A549 (cell line): ENCODE data around the gene ARL2BP. TPM values are rescaled to one million over a fixed set of nuclear protein-coding genes. Genes with fewer than 3 reads are reported as not detected.

Source experiments
- ATAC-seq, 2 experiments: fragments of 200-7000 bp in 1 of 2; fragments of >200 bp in 1 of 2; cut with Nextera tagmentation in 1 of 2; cut with Tn5 transposase in 1 of 2; 3 replicates each; pipeline versions ENCODE4 v1.8.0 to v1.9.1; 2018 to 2020; ENCODE audit warnings: mild to moderate bottlenecking in 1 of 2, moderate library complexity in 1 of 2
- CTCF ChIA-PET: fragments of 300-600 bp; sonication (Branson Sonifier 250); formaldehyde crosslinking; extraction: SDS; loops from one replicate; lab custom pipeline; 2021; ENCODE audit warnings: antibody characterized with exemption, inconsistent platforms; lab: Yijun Ruan, JAX
- POLR2A ChIA-PET: fragments of 350-600 bp; formaldehyde crosslinking; extraction: SDS; loops from one replicate; lab custom pipeline; 2021; ENCODE audit warnings: antibody characterized with exemption, inconsistent platforms; lab: Yijun Ruan, JAX
- DNase-seq, 2 experiments: peaks; one replicate each; pipeline versions ENCODE4 v3.0.0 to v3.0.0-alpha.2; 2011 to 2016; ENCODE audit warnings: low read depth in 1 of 2, low spot score in 1 of 2
- FAIRE-seq: peaks from 2 replicates; lab custom pipeline; 2011; peaks lifted over from hg19 to GRCh38; lab: Jason Lieb, UNC
- H3K27ac ChIP-seq, 2 experiments: fragments of >200 bp; sonication (Bioruptor Twin); formaldehyde crosslinking; 3 replicates each; pipeline ENCODE4 v1.5.1; 2016 to 2017
- H3K4me1 ChIP-seq: fragments of >200 bp; sonication (Bioruptor Twin); formaldehyde crosslinking; 3 replicates; pipeline ENCODE4 v1.6.1; 2016
- H3K4me2 ChIP-seq: fragments of >200 bp; sonication (Bioruptor Twin); formaldehyde crosslinking; 3 replicates; pipeline ENCODE4 v1.6.1; 2016
- H3K4me3 ChIP-seq: fragments of >200 bp; sonication (Bioruptor Twin); formaldehyde crosslinking; 3 replicates; pipeline ENCODE4 v1.5.1; 2016
- H3K9me3 ChIP-seq: fragments of >200 bp; sonication (Bioruptor Twin); formaldehyde crosslinking; 3 replicates; pipeline ENCODE4 v1.6.1; 2016
- ATOH8 ChIP-seq: fragments of 250-450 bp; sonication (Bioruptor Pico); IDR thresholded peaks from 2 replicates; pipeline ENCODE4 v1.5.0; 2020; ENCODE audit warnings: low read depth, mild to moderate bottlenecking, moderate library complexity
- BHLHE40 ChIP-seq: IDR thresholded peaks from 2 replicates; pipeline ENCODE4 v1.6.1; 2012; ENCODE audit warnings: low read depth, low read length, inconsistent platforms
- CBX8 ChIP-seq: fragments of 200-600 bp; sonication (generic); IDR thresholded peaks from 2 replicates; pipeline ENCODE4 v1.6.1; 2016
- CEBPB ChIP-seq, 2 experiments: fragments of >200 bp in 1 of 2; sonication (Bioruptor Twin) in 1 of 2; formaldehyde crosslinking in 1 of 2; IDR thresholded peaks; 2 replicates each; pipeline ENCODE4 v1.6.1; 2012 to 2016
- CTCF ChIP-seq: fragments of >200 bp; sonication (Bioruptor Twin); formaldehyde crosslinking; IDR thresholded peaks from 3 replicates; pipeline ENCODE4 v1.5.1; 2016
- EHF ChIP-seq: fragments of 250-450 bp; sonication (Bioruptor Pico); IDR thresholded peaks from 2 replicates; pipeline ENCODE4 v1.5.0; 2020; ENCODE audit warnings: mild to moderate bottlenecking
- EP300 ChIP-seq, 2 experiments: fragments of >200 bp; sonication (Bioruptor Twin); formaldehyde crosslinking; IDR thresholded peaks; 2 replicates in 1 of 2; 3 replicates in 1 of 2; pipeline ENCODE4 v1.6.1; 2016 to 2017
- FOSB ChIP-seq: fragments of 250-450 bp; sonication (Bioruptor Pico); IDR thresholded peaks from 2 replicates; pipeline ENCODE4 v1.5.0; 2020; ENCODE audit warnings: mild to moderate bottlenecking, moderate library complexity
- FOSL2 ChIP-seq, 2 experiments: fragments of 450-650 bp in 1 of 2; fragments of >200 bp in 1 of 2; sonication (Bioruptor Twin) in 1 of 2; formaldehyde crosslinking; IDR thresholded peaks; 2 replicates each; pipeline versions ENCODE4 v1.5.0 to v1.6.1; 2016 to 2020; ENCODE audit warnings: mild to moderate bottlenecking in 1 of 2, moderate library complexity in 1 of 2
- HEYL ChIP-seq: fragments of 250-450 bp; sonication (Bioruptor Pico); IDR thresholded peaks from 2 replicates; pipeline ENCODE4 v1.8.0; 2021; ENCODE audit warnings: mild to moderate bottlenecking, moderate library complexity
- HOXB5 ChIP-seq: fragments of 250-450 bp; sonication (Bioruptor Pico); IDR thresholded peaks from 2 replicates; pipeline ENCODE4 v1.5.0; 2020; ENCODE audit warnings: mild to moderate bottlenecking, moderate library complexity
- JUN ChIP-seq, 2 experiments: fragments of >200 bp; sonication (Bioruptor Twin); formaldehyde crosslinking; IDR thresholded peaks; 2 replicates in 1 of 2; 3 replicates in 1 of 2; pipeline ENCODE4 v1.6.1; 2016 to 2017
- JUNB ChIP-seq: fragments of >200 bp; sonication (Bioruptor Twin); formaldehyde crosslinking; IDR thresholded peaks from 2 replicates; pipeline ENCODE4 v1.6.1; 2016
- MAFK ChIP-seq: fragments of 450-650 bp; IDR thresholded peaks from 2 replicates; pipeline ENCODE4 v1.6.1; 2014; ENCODE audit not compliant: partially characterized antibody
- MYC ChIP-seq: IDR thresholded peaks from 2 replicates; pipeline ENCODE4 v1.6.1; 2012; ENCODE audit warnings: mild to moderate bottlenecking, inconsistent platforms, low read length, improper control_type of control experiment, borderline replicate concordance
- NFE2L2 ChIP-seq: fragments of 150-350 bp; conservative IDR thresholded peaks from 2 replicates; pipeline ENCODE4 v1.6.1; 2014; ENCODE audit warnings: low read length
- NPAS2 ChIP-seq: fragments of 250-450 bp; sonication (Bioruptor Pico); IDR thresholded peaks from 2 replicates; pipeline ENCODE4 v1.8.0; 2022; ENCODE audit warnings: mild to moderate bottlenecking, moderate library complexity, borderline replicate concordance
- NR3C1 ChIP-seq: fragments of >200 bp; sonication (Bioruptor Twin); formaldehyde crosslinking; IDR thresholded peaks from 3 replicates; pipeline ENCODE4 v1.6.1; 2017
- POLR2AphosphoS2 ChIP-seq: conservative IDR thresholded peaks from 2 replicates; pipeline ENCODE4 v1.6.1; 2012; ENCODE audit warnings: low read length, improper control_type of control experiment, inconsistent platforms
- RCOR1 ChIP-seq: fragments of 150-350 bp; IDR thresholded peaks from 2 replicates; pipeline ENCODE4 v1.6.1; 2014; ENCODE audit warnings: antibody characterized with exemption, low read length, low read depth
- SMC3 ChIP-seq: fragments of >200 bp; sonication (Bioruptor Twin); formaldehyde crosslinking; IDR thresholded peaks from 3 replicates; pipeline ENCODE4 v1.6.1; 2018; ENCODE audit warnings: inconsistent platforms
- SREBF2 ChIP-seq: fragments of 450-650 bp; IDR thresholded peaks from 2 replicates; pipeline ENCODE4 v1.6.1; 2014; ENCODE audit warnings: mild to moderate bottlenecking, moderate library complexity
- TFCP2L1 ChIP-seq: fragments of 250-450 bp; sonication (Bioruptor Pico); IDR thresholded peaks from 2 replicates; pipeline ENCODE4 v1.5.0; 2021; ENCODE audit warnings: mild to moderate bottlenecking
- ZC3H11A ChIP-seq: fragments of 450-650 bp; IDR thresholded peaks from 2 replicates; pipeline ENCODE4 v1.6.1; 2014; ENCODE audit warnings: antibody characterized with exemption, mild to moderate bottlenecking
- ZSCAN20 ChIP-seq: fragments of 250-450 bp; sonication (Bioruptor Pico); IDR thresholded peaks from 2 replicates; pipeline ENCODE4 v1.8.0; 2022; ENCODE audit warnings: mild to moderate bottlenecking, moderate library complexity
- WGBS: methylation state at CpG from one replicate; pipeline ENCODE4 v1.1.6; 2017; ENCODE audit errors: missing lambda C conversion rate; 5-methylcytosine and 5-hydroxymethylcytosine counted together
- polyA plus RNA-seq, 4 experiments: library from polyadenylated mRNA; depleted of rRNA in 3 of 4; stranded (reverse); fragments of >200 nt; fragmentation: RNase III in 1 of 4; extraction: RNeasy Plus Mini Kit Qiagen cat#74134 plus additional on column Dnase treatment in 1 of 4; gene quantifications; 2 replicates in 3 of 4; 3 replicates in 1 of 4; pipeline ENCODE4 v1.2.3, GENCODE V29; 2011 to 2017

Gene ARL2BP
- polyA plus RNA-seq, 2 of the 4 experiments (the other 2 are of a cell fraction): 67.0 to 126 TPM

GRCh38 chr16:57238682-57239081, 6.4 kb upstream of the ARL2BP start:
- no peak overlapping the region for H3K4me3 ChIP-seq
- DNase-seq (no peak), ATAC-seq (no peak), FAIRE-seq (no peak)
- no peak for TF ChIP-seq CEBPB (IDR thresholded peaks at IDR 0.05)
- no peak for TF ChIP-seq RCOR1
- TF ChIP-seq EP300 (IDR thresholded peaks at IDR 0.05): no peak
- no peak for TF ChIP-seq JUN (IDR thresholded peaks at IDR 0.05)
- no peak for TF ChIP-seq CBX8
- TF ChIP-seq SREBF2: no peak
- no peak for TF ChIP-seq SMC3
- no peaks in the 10 kb centered on the region for H3K9me3 ChIP-seq
- H3K4me2 ChIP-seq: no peak overlapping the region
- no peaks in the 10 kb centered on the region for H3K4me1 ChIP-seq
- 91% methylated on average over 2 of the region's 2 CpGs for WGBS
- ChIA-PET POLR2A (no interaction called here), CTCF (interaction anchor here (1.8 kb wide), 1 partner anchor 24 kb away, joined by 4 read pairs; no protein-coding TSS in a partner anchor)
- no peak overlapping the region for H3K27ac ChIP-seq

- FAIRE-seq (no peak), DNase-seq (no peak), ATAC-seq (no peak)
- H3K4me1 ChIP-seq: peaks cover 3% of the 10 kb centered on the region
- TF ChIP-seq ZC3H11A: no peak
- TF ChIP-seq RCOR1: no peak
- ChIA-PET CTCF (interaction anchor here (1.8 kb wide), 1 partner anchor 24 kb away, joined by 4 read pairs; no protein-coding TSS in a partner anchor), POLR2A (no interaction called here)
- H3K27ac ChIP-seq: no peak overlapping the region
- no peak overlapping the region for H3K4me3 ChIP-seq
- no peaks in the 10 kb centered on the region for H3K9me3 ChIP-seq
- no peak overlapping the region for H3K4me2 ChIP-seq
- 70% methylated on average over 2 of the region's 2 CpGs for WGBS
These were observed 6.0 kb upstream of the ARL2BP start for GRCh38 chr16:57239107-57239506.

- FAIRE-seq (no peak), ATAC-seq (no peak), DNase-seq (no peak)
- Histone ChIP-seq H3K4me3 (no peak overlapping the region), H3K4me2 (no peak overlapping the region), H3K27ac (no peak overlapping the region), H3K9me3 (no peaks in the 10 kb centered on the region), H3K4me1 (peaks cover 6% of the 10 kb centered on the region)
- TF ChIP-seq ATOH8 (CRISPR knock-in tag) (no peak), MYC (no peak), NFE2L2 (no peak), EHF (CRISPR knock-in tag) (no peak), HOXB5 (no peak), JUNB (no peak), HEYL (CRISPR knock-in tag) (no peak)
- POLR2A ChIA-PET: no interaction called here
- 92% methylated on average over 2 of the region's 2 CpGs for WGBS
- CTCF ChIA-PET: interaction anchor here (0.8 to 2.0 kb wide), 4 partner anchors 9 to 178 kb away, joined by 3 to 6 read pairs (median 4); no protein-coding TSS in a partner anchor
These were observed 4.2 kb upstream of the ARL2BP start for GRCh38 chr16:57240851-57241250.

GRCh38 chr16:57242650-57243049, 2.4 kb upstream of the ARL2BP start:
- CTCF ChIA-PET: interaction anchor here (1.1 kb wide), 1 partner anchor 57 kb away, joined by 4 read pairs; no protein-coding TSS in a partner anchor
- DNase-seq: no peak
- 91% methylated on average over 2 of the region's 2 CpGs for WGBS
- TF ChIP-seq CTCF: no peak
- TF ChIP-seq FOSL2 (IDR thresholded peaks at IDR 0.05): no peak
- no peak for TF ChIP-seq FOSL2 (CRISPR knock-in tag; IDR thresholded peaks at IDR 0.05)
- TF ChIP-seq ZSCAN20 (CRISPR knock-in tag): no peak
- no peak for TF ChIP-seq POLR2AphosphoS2
- TF ChIP-seq HOXB5: no peak
- TF ChIP-seq FOSB (CRISPR knock-in tag): no peak
- no peak for TF ChIP-seq MYC
- no peak for TF ChIP-seq TFCP2L1 (CRISPR knock-in tag)
- TF ChIP-seq MAFK: no peak
- TF ChIP-seq HEYL (CRISPR knock-in tag): no peak
- no peak for TF ChIP-seq CEBPB (IDR thresholded peaks at IDR 0.05)
- TF ChIP-seq NPAS2: no peak
- no peak for TF ChIP-seq NR3C1
- TF ChIP-seq BHLHE40: no peak
- no peak for TF ChIP-seq EHF (CRISPR knock-in tag)
- Histone ChIP-seq H3K4me1 (peaks cover 11% of the 10 kb centered on the region), H3K9me3 (no peaks in the 10 kb centered on the region), H3K4me2 (no peak overlapping the region), H3K4me3 (no peak overlapping the region), H3K27ac (no peak overlapping the region)
- no peak for ATAC-seq
- POLR2A ChIA-PET: no interaction called here
- FAIRE-seq: no peak
